Right lobe of liver (tissue), 6 donors: ENCODE measurements around the gene NRF1. TPM values are rescaled to one million over a fixed set of nuclear protein-coding genes. Genes with fewer than 3 reads are reported as not detected.

Experiments used
- ATAC-seq, 4 donors: fragments of 200-7000 bp; cut with Tn5 transposase; one replicate each; pipeline ENCODE4 v1.9.1; 2020; ENCODE audit warnings: mild to moderate bottlenecking in 4 of 4, moderate library complexity in 4 of 4
- DNase-seq, 3 donors: peaks; one replicate each; pipeline ENCODE4 v3.0.0-alpha.2; 2020
- H3K27ac ChIP-seq, 3 donors: fragments of 200-600 bp; one replicate each; pipeline ENCODE4 v1.8.0; 2022
- H3K27me3 ChIP-seq, 2 donors: fragments of 200-600 bp; one replicate each; pipeline ENCODE4 v1.8.0; 2022
- H3K36me3 ChIP-seq, 4 donors: fragments of 200-600 bp; sonication (generic) in 1 of 4; one replicate each; pipeline versions ENCODE4 v1.5.1 to v1.8.0; 2017 to 2022; ENCODE audit warnings: control low read depth in 1 of 4
- H3K4me1 ChIP-seq, 4 donors: fragments of 200-600 bp; sonication (generic) in 1 of 4; one replicate each; pipeline versions ENCODE4 v1.5.1 to v1.8.0; 2017 to 2022; ENCODE audit warnings: control low read depth in 1 of 4
- H3K4me3 ChIP-seq, 3 donors: fragments of 200-600 bp; one replicate each; pipeline ENCODE4 v1.8.0; 2022
- H3K9me3 ChIP-seq, 4 donors: fragments of 200-600 bp; sonication (generic) in 1 of 4; one replicate each; pipeline versions ENCODE4 v1.5.1 to v1.8.0; 2017 to 2022; ENCODE audit warnings: control low read depth in 1 of 4
- POLR2A ChIP-seq: fragments of 450-650 bp; IDR thresholded peaks from one replicate; pipeline ENCODE4 v1.6.1; 2017; ENCODE audit warnings: antibody characterized with exemption, mild to moderate bottlenecking
- WGBS: methylation state at CpG from one replicate; pipeline ENCODE4 v1.1.6; 2018; ENCODE audit warnings: low coverage, low lambda C conversion rate; ENCODE audit not compliant: insufficient coverage; ENCODE audit errors: missing lambda C conversion rate; 5-methylcytosine and 5-hydroxymethylcytosine counted together
- intact Hi-C, 2 donors: fragments of 100-400 bp; cut with DNase I; formaldehyde crosslinking; loops; one replicate each; pipeline versions ENCODE4 v1.11.2 to v1.14.1; 2022
- total RNA-seq, 6 experiments: library from RNA; depleted of rRNA in 2 of 6; stranded (reverse); fragments of >200 nt in 2 of 6; fragmentation: NEBNext Ultra II Directional in 3 of 6; extraction: Animal tissue kit (Norgen Biotek cat#: 25700) in 3 of 6; gene quantifications; one replicate each; pipeline versions ENCODE4 v1.1.0 to v1.2.4, GENCODE V29; 2016 to 2023
- TF ChIP-seq, protein P1 (sequence below), 4 donors: fragments of 200-600 bp in 3 of 4; fragments of 450-650 bp in 1 of 4; IDR thresholded peaks; one replicate each; pipeline versions ENCODE4 v1.5.1 to v1.8.0; 2016 to 2022; ENCODE audit warnings: antibody characterized with exemption in 4 of 4, mild to moderate bottlenecking in 2 of 4
- donor health status: DM: no; HTN: yes; CAD: no.
- donor health status: DM: no; HTN: no; CAD: no.
- donor health status: DM: no; HTN: no; CAD: no.
- donor health status: DM: no; HTN: yes; CAD: no.
- donor health status: DM: no; HTN: yes; CAD: no.

Gene NRF1
- total RNA-seq, 6 experiments from 2014 or later, result 3.9 to 6.8 (median 5.3) TPM

GRCh38 chr7:129610709-129611245, 743 bp upstream of the NRF1 start:
- H3K4me1 ChIP-seq, result peaks cover 0 to 9% (median 4%) of the 10 kb centered on the region in 4 donors
- TF ChIP-seq, protein P1, sequence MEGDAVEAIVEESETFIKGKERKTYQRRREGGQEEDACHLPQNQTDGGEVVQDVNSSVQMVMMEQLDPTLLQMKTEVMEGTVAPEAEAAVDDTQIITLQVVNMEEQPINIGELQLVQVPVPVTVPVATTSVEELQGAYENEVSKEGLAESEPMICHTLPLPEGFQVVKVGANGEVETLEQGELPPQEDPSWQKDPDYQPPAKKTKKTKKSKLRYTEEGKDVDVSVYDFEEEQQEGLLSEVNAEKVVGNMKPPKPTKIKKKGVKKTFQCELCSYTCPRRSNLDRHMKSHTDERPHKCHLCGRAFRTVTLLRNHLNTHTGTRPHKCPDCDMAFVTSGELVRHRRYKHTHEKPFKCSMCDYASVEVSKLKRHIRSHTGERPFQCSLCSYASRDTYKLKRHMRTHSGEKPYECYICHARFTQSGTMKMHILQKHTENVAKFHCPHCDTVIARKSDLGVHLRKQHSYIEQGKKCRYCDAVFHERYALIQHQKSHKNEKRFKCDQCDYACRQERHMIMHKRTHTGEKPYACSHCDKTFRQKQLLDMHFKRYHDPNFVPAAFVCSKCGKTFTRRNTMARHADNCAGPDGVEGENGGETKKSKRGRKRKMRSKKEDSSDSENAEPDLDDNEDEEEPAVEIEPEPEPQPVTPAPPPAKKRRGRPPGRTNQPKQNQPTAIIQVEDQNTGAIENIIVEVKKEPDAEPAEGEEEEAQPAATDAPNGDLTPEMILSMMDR (IDR thresholded peaks at IDR 0.05), result no peak
- no peak for TF ChIP-seq POLR2A
- 4% methylated on average over 17 of the region's 17 CpGs for WGBS
- no peaks in the 10 kb centered on the region for H3K27me3 ChIP-seq
- peak overlapping the region; percentile 82 to 94 (median 90) for H3K27ac ChIP-seq
- no peaks in the 10 kb centered on the region for H3K36me3 ChIP-seq
- intact Hi-C loops, result no loop called here
- DNase-seq (no peak), ATAC-seq (no peak)
- peak overlapping the region; percentile 88 to 92 (median 91) for H3K4me3 ChIP-seq
- no peaks in the 10 kb centered on the region for H3K9me3 ChIP-seq

DNA sequence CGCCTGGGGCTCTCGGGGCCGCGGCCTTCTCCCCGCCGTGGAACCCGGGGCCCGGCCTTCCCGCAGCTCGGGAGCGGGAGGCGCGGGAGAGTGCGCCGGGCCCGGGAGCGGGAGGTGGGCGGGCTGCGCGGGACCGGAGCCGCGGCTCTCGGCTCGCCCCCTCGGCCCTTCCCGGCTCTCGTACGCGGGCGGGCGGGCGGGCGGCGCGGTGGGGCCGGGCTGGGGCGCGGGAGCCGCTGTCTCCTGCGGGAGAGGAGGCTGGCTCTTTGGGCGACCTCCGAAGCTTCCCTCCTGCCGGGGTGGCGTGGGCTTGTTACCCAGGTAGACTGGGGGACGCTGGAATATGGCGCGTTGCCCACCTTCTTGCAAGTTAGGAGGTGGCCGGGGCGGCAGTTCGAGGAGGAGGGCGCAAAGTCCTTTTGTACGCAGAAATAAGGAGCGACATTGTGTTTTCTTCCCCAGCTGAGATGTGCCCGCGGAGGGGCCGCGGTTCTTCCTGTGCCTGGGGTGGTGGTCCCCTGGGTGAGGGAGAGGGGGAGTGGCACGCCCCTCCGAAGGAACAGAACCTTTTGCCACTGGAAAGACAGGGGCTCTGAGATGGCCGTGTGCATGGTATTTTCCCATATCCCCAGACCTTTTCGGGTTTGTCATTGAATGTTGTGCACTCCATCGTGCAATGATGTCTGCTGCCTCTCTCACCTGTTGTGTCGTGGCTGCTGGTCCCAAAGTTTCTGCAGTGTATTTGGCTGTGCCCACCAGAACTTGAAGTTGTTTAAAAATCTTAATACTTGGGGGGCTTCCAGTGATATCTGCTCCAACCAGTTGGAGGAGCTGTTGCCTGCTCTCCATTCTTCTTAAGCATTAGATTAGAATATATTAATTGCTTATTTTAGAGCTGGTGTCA, 844 bp downstream of the NRF1 start:
- WGBS, result 0% methylated on average over 19 of the region's 64 CpGs
- Histone ChIP-seq H3K27ac (peak overlapping the region; percentile 55 to 94 (median 82)), H3K36me3 (no peaks in the 10 kb centered on the region), H3K4me3 (peak overlapping the region; percentile 88 to 92 (median 91)), H3K4me1 (peaks cover 0 to 9% (median 4%) of the 10 kb centered on the region in 4 donors), H3K27me3 (no peaks in the 10 kb centered on the region), H3K9me3 (no peaks in the 10 kb centered on the region)
- no peak for TF ChIP-seq POLR2A
- TF ChIP-seq, protein P1 (IDR thresholded peaks at IDR 0.05), result peak; percentile 38 to 64 (median 58)
- DNase-seq (peak; percentile 70 to 79 (median 72)), ATAC-seq (peak; percentile 17 to 37 (median 18))
- intact Hi-C loops, result no loop called here

- H3K9me3 ChIP-seq, result no peaks in the 10 kb centered on the region
- ATAC-seq (no peak), DNase-seq (no peak)
- peak overlapping the region; percentile 88 to 92 (median 91) for H3K4me3 ChIP-seq
- no peaks in the 10 kb centered on the region for H3K36me3 ChIP-seq
- intact Hi-C loops, result no loop called here
- no peaks in the 10 kb centered on the region for H3K27me3 ChIP-seq
- 7% methylated on average over 5 of the region's 5 CpGs for WGBS
- H3K27ac ChIP-seq, result peak overlapping the region in 1 of 3 donors; percentile 82
- TF ChIP-seq POLR2A, result no peak
- TF ChIP-seq, protein P1 (IDR thresholded peaks at IDR 0.05), result peak in 1 of 4 donors; percentile 3
- H3K4me1 ChIP-seq, result peaks cover 0 to 9% (median 4%) of the 10 kb centered on the region in 4 donors
These were observed 1.5 kb downstream of the NRF1 start for GRCh38 chr7:129613016-129613337.

GRCh38 chr7:129615018-129615417, 3.5 kb downstream of the NRF1 start:
- WGBS, result 50% methylated on average over 1 of the region's 1 CpG
- peaks cover 0 to 7% (median 4%) of the 10 kb centered on the region in 4 donors for H3K4me1 ChIP-seq
- no peaks in the 10 kb centered on the region for H3K9me3 ChIP-seq
- no peak for DNase-seq
- H3K27ac ChIP-seq, result no peak overlapping the region
- TF ChIP-seq, protein P1 (IDR thresholded peaks at IDR 0.05), result no peak
- no peak for TF ChIP-seq POLR2A
- H3K36me3 ChIP-seq, result no peaks in the 10 kb centered on the region
- H3K27me3 ChIP-seq, result no peaks in the 10 kb centered on the region
- intact Hi-C loops, result no loop called here
- no peak overlapping the region for H3K4me3 ChIP-seq
- ATAC-seq, result no peak
